ENCODE data around the gene DOK7.

The DOK7 gene

DNA sequence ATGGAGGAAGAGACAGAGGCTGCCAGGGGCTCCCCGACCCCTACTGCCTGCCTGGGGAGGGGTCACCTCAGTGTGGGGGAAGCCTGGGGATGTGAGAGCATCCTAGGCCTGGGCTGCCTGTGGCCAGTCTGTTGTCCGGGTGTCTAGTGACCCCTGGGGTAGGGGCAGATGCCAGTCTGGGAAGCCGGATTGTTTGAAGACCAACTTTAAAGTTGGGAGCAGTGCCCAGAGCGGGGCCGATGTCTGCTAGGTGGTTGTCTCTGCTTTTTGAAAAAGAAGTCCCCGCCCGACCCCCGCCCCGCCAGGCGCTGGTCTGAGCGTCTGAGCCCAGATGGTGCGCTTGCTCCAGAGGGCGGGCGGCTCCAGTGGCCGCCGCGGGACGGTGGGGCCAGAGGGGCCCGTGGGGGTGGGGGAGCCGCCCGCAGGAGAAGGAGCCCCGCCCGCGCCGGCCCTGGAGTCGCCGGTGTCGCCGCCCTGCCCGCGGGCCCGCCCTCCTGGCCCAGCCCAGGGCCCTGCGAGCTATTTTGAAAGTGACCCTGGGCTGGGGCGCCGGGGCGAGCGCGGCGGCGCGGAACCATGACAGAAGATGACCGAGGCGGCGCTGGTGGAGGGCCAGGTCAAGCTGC lies at the start of gene DOK7:
TSS of gene DOK7 (plus strand) at position 517 of the 626 bp plus-strand sequence. CDS start at position 587, 70 bp downstream.
- no peak for DNase-seq

DNA sequence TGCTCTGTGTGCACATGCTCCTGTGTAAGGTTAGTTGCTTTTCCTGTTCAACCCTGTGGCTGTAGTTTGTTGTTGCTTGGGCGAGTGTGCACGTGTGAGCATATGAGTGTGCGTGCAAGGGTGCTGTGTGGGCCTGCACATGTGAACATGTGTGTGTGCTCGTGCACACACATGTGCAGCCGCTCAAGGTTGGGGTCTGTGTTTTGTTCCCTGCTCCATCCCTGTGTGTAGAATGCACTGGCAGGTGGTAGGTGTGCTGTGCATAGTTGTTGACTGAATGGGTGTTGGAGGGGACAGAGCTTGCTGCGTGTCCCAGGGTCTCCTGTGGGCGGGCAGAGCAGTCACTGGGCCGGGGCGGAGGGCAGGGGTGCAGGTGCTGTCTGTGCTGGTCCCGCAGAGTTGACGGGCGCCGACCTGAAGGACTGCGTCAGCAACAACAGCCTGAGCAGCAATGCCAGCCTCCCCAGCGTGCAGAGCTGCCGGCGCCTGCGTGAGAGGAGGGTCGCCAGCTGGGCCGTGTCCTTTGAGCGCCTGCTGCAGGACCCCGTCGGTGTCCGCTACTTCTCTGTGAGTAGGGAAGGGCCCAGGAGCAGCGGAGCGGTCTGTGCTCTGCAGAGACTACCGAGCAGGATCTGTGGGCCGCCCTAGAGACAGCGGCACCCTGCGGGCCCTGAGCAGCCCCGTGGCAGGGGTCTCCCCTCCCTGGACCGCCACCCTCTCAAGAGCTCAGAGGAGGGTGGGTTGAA lies 49.3 kb upstream of the DOK7 start:
- DNase-seq = no peak

GRCh38 chr4:3414421-3415279 lies 48.5 kb upstream of the DOK7 start:
- no peak for DNase-seq

GRCh38 chr4:3415471-3416141 lies 47.5 kb upstream of the DOK7 start:
- no peak for DNase-seq

DNA sequence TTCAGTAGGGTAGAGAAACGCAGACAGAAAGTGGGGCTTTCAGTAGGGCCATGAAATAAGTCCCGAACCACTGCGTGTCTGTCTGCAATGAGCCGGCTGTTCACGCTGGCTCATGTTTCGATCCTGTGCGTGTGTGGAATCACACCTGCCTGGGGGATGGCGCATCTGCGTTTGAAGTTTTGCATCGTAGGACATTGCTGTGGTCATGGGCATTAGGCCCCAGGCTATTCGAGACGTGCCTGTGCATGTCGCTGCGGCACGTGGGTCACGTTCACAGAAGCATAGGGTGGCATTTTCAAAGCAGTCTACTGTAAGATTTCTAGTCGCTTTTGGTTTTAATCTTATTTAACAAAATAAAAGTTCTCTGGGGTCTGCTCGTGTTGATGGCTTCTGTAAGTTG lies 46.8 kb upstream of the DOK7 start:
- peak; percentile 57 for DNase-seq

GRCh38 chr4:3416821-3417221 lies 46.3 kb upstream of the DOK7 start:
- no peak for DNase-seq

GRCh38 chr4:3417448-3417847 lies 45.7 kb upstream of the DOK7 start:
- DNase-seq = no peak

GRCh38 chr4:3418029-3418762 lies 44.9 kb upstream of the DOK7 start:
- DNase-seq = no peak

GRCh38 chr4:3419836-3420605 lies 43.1 kb upstream of the DOK7 start:
- DNase-seq = no peak

DNA sequence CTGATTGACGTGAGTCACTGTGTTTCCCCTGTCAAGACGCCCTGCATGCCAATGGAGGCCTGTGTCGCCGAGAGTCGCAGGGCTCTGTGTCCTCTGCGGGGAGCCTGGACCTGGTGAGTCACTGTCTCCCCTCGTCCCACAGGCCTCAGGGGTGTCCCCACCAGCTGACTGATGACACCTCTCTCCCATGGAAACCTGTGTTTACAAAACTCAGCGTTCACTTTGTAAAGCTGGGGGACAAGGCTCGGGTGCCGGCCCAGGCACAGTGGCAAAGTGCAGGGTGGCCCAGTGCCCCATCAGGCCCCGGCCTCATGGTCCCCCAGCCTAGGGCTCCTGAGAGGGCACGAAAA lies 42.5 kb upstream of the DOK7 start:
- DNase-seq = no peak

- DNase-seq = no peak
Observed at GRCh38 chr4:3420956-3421355, 42.1 kb upstream of the DOK7 start.

GRCh38 chr4:3421470-3421869 lies 41.6 kb upstream of the DOK7 start:
- DNase-seq = no peak

DNA sequence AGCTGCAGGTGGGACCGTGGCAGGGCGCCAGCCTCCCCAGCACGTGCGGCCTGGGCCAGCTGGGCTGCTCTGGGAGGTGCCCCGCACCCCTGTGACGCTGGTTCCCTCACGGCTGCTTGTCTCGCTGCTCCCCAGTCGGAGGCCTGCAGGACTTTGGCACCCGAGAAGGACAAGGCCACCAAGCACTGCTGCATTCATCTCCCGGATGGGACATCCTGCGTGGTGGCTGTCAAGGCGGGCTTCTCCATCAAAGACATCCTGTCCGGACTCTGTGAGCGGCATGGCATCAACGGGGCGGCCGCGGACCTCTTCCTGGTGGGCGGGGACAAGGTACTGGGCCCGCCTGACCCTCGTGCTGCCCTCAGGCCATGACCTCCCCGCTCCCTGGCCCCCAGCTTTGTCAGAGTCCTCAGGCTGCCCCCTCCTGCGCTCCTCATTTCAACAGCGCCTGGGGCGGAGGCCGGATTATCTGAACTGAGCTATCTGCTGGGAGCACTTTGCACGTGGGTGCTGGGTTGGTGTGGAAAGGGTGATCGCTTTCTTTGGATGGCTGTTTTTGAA lies 40.8 kb upstream of the DOK7 start:
- no peak for DNase-seq

DNA sequence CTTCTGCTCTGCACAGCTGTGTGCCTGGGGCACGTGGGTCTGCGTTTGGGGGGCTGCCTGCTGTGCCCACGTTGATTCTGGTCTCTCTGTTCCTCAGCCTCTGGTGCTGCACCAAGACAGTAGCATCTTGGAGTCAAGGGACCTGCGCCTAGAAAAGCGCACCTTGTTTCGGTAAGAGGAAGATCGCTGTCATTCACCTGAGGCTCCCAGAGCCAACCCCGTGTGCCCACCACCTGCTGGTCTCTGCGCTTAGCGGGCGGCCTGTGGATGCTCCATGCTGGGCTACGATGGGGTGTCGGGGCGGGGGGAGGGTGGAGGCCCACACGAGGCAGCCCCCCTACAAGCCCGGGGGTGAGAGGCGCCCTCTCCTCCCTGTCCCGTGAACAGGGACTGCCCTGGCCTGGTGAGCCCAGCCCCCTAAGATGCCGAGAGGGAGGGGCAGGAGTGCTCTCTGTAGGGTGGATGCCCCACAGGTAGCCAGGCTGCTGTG lies 40.3 kb upstream of the DOK7 start:
- no peak for DNase-seq

GRCh38 chr4:3423406-3423805 lies 39.7 kb upstream of the DOK7 start:
- DNase-seq = no peak

- peak; percentile 49 for DNase-seq
Observed at GRCh38 chr4:3423952-3424351, 39.2 kb upstream of the DOK7 start.

DNA sequence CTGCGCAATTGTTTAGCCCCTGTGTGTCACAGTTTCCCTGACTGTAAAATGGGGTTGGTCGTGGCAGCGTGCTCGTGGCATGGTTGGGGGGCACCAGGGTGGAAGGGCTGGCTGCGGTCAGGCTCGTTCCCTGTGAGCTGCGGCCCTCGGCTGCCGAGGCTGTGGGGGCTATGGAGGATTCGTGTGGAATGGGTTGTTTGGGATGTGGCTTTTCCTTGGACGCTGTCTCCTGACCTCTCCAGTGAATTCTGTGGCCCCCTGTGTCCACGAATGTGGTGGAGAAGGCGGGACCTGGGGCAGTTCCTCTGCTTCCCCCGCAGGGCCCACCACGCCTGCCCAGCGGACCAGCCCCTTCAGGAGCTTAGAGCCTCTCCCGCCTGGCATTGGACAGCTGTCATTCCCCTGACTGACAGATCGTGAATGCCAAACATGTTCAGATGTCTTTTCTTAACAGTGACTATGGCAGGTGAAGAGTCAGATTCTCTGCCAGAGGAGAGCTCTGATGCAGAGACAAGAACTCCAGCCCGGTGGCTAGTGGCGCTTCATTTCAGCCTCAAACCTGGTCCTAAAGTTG lies 38.5 kb upstream of the DOK7 start:
- DNase-seq = no peak

DNA sequence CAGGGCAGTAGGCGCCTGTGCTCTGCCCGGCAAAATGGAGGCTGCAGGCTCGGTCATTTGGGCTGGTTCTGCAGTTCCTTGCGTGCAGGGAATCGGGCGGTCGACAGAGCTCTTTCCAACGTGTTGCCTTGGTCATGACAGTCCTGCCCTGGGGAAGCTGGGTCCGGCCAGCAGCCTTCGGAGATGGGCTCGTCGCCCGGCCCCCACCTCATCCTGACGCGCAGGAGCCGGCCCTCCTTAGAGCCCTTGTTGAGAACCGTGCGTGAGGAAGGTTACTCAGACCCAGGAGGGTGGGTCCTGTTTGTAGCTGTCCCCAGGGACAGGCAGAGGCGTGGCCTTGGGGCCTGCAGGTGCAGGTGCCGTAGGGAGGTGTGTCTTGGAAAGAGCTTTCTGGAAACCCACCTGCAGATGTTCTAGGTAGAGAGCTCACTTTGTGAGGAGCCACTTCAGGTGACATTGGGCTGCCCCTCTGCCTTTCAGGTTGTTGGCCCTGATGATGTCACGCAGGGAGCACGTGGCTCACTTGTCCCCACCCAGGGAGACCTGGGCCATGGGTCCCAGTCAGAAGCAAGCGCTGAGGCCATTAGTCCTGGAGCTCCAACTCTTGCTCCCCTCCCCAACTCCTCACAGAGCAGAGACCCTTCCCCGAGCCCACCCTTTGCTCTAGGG lies 36.5 kb upstream of the DOK7 start:
- DNase-seq = peak; percentile 26

- DNase-seq = no peak
Observed at GRCh38 chr4:3427134-3427476, 36.0 kb upstream of the DOK7 start.

DNA sequence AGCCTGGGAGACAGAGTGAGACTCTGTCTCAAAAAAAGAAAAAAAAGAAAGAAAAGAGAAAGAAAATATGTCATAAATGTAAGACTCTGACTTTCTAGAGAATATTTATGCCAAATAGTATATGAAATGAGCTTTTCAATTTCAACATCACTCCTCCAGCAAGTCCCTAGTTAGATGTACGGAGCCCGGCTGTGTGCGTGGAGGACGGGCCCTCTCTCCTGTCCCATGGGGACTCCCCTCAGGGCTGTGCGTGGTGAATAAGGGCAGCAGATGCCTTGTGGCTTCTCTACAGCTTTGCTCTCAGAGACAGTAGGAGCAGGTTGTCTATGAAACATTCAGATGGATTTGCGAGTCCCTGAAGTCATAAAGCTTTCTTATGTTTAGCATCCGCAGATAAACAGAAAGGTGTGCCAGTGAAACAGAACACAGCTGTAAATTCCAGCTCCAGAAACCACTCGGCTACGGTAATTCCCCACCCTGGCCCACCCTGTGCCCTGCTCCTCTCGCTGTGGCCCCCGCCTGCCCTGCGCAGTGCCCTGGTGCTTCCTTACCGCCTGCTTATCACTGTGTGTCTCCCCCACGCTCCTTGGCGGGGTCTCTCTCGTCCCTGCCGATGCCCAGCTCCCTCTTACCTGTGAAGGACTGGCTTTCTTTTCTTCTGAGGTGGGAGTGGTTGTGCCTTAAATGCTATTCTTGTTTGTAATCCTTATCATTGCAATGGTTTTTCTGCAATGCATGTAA lies 35.2 kb upstream of the DOK7 start:
- DNase-seq = no peak
